GM12865 (cell line): Measurements from ENCODE around the gene MIOX.

Experiments used
- DNase-seq: peaks from one replicate; pipeline ENCODE4 v3.0.0; 2010; ENCODE audit warnings: low read depth
- H3K4me3 ChIP-seq: 2 replicates; pipeline ENCODE4 v1.5.1; 2011; ENCODE audit warnings: mild to moderate bottlenecking, low read depth, low read length, control low read depth
- TF ChIP-seq, protein P1 (sequence below): IDR thresholded peaks from 2 replicates; pipeline ENCODE4 v1.5.1; 2011; ENCODE audit warnings: low read length, control low read depth, low read depth, inconsistent platforms; ENCODE audit not compliant: insufficient read depth; ENCODE audit errors: missing control alignments

MIOX gene

DNA sequence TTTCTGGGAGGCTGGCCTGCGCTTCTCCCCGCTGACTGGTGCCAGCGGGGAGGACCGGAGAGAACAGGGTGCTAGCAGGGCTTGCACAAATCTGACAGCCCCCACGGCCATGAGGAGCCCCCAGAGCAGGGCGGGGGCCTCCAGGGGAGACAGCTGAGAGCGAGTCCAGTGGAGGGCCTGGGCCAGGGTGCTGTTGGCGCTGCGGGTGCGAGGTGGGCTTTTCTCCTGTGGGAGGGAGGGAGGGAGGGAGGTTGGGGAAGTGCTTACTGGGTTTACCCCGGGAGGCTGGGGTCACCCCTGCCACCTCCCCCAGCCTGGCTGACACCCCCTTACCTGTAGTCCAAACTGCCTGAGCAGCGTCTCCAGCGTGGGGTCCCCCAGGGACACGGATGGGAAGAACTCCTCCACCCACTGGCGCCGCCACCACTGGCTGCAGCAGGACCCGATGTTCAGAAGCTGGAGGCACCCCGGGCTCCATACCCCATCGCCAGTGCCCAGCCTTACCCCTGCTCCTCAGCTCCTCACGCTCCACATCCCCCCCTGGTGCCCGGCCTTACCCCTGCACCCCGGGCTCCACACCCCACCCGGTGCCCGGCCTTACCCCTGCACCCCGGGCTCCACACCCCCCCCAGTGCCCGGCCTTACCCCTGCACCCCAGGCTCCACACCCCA lies 17.0 kb downstream of the MIOX start:
- DNase-seq = peak; percentile 12
- TF ChIP-seq, protein P1, sequence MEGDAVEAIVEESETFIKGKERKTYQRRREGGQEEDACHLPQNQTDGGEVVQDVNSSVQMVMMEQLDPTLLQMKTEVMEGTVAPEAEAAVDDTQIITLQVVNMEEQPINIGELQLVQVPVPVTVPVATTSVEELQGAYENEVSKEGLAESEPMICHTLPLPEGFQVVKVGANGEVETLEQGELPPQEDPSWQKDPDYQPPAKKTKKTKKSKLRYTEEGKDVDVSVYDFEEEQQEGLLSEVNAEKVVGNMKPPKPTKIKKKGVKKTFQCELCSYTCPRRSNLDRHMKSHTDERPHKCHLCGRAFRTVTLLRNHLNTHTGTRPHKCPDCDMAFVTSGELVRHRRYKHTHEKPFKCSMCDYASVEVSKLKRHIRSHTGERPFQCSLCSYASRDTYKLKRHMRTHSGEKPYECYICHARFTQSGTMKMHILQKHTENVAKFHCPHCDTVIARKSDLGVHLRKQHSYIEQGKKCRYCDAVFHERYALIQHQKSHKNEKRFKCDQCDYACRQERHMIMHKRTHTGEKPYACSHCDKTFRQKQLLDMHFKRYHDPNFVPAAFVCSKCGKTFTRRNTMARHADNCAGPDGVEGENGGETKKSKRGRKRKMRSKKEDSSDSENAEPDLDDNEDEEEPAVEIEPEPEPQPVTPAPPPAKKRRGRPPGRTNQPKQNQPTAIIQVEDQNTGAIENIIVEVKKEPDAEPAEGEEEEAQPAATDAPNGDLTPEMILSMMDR = peak; percentile 11
- H3K4me3 ChIP-seq = no peak overlapping the region

DNA sequence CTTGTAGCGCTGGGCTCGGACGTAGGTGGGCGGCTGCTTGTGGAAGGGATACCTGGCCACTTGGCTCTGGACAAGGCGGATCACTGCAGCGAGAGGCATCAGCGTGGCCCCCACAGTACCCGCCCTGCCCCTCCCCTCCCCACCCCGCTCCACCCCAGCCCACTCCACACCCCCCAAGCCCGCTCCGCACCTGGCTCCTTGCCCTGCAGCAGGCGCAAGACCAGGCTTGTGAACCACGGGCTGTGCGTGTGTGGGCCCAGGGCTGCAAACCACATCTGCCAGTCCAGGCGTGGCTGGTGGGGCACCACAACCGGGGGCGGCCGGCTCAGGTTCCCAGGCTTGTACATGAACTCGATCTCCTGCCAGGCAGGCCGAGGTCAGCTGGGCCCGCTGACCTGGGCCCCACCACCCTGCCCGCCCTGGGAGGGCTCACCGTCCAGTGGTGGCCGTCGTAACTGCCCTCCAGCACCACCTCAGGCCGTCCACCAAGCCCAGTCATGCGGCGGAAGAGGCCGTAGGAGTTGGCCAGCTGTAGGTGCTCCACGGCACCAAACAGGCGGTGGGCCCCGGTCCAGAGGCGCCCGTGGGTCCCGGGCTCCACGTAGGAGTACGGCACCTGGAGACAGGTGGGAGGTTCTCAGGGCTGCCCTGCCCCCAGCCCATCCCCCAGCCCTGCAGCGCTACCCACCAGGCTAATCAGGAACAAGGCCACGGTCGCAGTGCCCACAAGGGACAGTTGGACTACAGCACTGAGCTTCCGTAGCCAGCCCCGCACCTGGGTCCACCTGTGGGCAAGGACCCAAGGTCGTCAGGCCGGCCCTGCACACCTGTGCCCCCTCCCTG lies 17.9 kb downstream of the MIOX start:
- no peak overlapping the region for H3K4me3 ChIP-seq
- TF ChIP-seq, protein P1 = no peak

DNA sequence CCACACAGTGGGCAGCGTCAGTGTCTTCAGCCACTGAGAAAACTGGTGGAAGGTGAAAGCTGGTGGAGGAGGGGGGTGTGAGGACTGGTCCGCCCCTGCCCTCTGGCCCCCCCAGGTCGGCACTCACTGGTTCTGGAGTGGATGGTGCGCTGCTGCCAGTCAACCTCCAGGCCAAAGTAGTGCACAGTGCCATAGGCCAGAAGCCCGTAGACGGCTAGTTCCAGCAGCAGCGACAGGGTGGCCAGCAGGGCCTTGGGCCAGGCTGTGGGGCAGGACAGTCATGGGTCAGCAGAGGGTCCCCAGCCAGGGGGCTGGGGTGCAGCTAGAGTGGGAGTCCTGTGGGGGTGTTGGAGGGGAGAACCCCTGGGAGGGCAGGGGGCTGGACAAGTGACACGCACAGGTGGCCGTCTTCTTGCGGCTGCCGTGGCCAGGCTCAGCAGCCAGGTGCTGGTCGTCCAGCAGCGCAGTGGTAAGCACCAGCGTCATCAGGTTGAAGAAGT lies 18.7 kb downstream of the MIOX start:
- H3K4me3 ChIP-seq = no peak overlapping the region
- peak; percentile 9 for DNase-seq
- TF ChIP-seq, protein P1 = no peak

More for the DNA sequence above, 17.9 kb downstream of the MIOX start:
- peak; percentile 4 for DNase-seq

GRCh38 chr22:50505776-50506610 lies 19.3 kb downstream of the MIOX start:
- H3K4me3 ChIP-seq = peak overlapping the region; percentile 88
- peak; percentile 11 for DNase-seq
- TF ChIP-seq, protein P1 = no peak

- H3K4me3 ChIP-seq = peak overlapping the region; percentile 88
- peak; percentile 29 for DNase-seq
- TF ChIP-seq, protein P1 = no peak
Observed at GRCh38 chr22:50506611-50507420, 20.2 kb downstream of the MIOX start.
